ENCODE results near the gene MTLN. TPM values are rescaled to one million over a fixed set of nuclear protein-coding genes. Genes with fewer than 3 reads are reported as not detected.
A peak's percentile ranks its signal among the peaks of the same experiment; 100 is the strongest.
"Not testable (repeated sequence)": the region's sequence is repeated elsewhere in the genome, so short reads cannot be mapped to it uniquely, and the experiment has no call there.

The MTLN gene
- total RNA-seq, 1 donor from 2014 or later: 12.6 TPM

DNA sequence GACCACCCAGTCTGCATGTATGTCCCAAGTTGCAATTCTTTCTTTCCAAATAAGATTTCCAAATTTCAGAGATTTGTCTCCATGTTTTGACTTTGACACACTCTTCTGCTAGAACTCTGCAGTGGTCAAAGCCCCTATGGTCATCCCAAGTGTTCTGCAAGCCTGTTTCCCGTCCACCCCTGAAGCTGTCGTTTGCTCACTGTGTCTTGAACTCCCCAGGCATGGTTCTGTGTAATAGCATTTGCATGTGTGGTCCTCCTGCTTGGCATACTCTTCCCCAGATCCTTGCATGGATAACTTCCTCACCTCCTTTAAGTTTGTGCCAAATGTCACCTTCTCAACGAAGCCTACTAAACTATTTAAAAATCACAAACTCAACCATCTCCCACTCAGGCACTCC, 3.9 kb upstream of the MTLN start:
- Mint-ChIP-seq H3K36me3 (ENCODE audit: unreplicated experiment) (no peaks in the 10 kb centered on the region), H3K9me3 (ENCODE audit: unreplicated experiment) (peaks cover 5% of the 10 kb centered on the region), H3K4me1 (ENCODE audit: unreplicated experiment) (peaks cover 5% of the 10 kb centered on the region), H3K4me3 (ENCODE audit: unreplicated experiment) (no peak overlapping the region), H3K27ac (ENCODE audit: unreplicated experiment) (no peak overlapping the region), H3K27me3 (ENCODE audit: unreplicated experiment) (peaks cover 68% of the 10 kb centered on the region)
- no peak for DNase-seq (ENCODE audit: extremely low spot score, unreplicated experiment)
- TF ChIP-seq, protein P1, sequence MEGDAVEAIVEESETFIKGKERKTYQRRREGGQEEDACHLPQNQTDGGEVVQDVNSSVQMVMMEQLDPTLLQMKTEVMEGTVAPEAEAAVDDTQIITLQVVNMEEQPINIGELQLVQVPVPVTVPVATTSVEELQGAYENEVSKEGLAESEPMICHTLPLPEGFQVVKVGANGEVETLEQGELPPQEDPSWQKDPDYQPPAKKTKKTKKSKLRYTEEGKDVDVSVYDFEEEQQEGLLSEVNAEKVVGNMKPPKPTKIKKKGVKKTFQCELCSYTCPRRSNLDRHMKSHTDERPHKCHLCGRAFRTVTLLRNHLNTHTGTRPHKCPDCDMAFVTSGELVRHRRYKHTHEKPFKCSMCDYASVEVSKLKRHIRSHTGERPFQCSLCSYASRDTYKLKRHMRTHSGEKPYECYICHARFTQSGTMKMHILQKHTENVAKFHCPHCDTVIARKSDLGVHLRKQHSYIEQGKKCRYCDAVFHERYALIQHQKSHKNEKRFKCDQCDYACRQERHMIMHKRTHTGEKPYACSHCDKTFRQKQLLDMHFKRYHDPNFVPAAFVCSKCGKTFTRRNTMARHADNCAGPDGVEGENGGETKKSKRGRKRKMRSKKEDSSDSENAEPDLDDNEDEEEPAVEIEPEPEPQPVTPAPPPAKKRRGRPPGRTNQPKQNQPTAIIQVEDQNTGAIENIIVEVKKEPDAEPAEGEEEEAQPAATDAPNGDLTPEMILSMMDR (IDR thresholded peaks at IDR 0.05): no peak

DNA sequence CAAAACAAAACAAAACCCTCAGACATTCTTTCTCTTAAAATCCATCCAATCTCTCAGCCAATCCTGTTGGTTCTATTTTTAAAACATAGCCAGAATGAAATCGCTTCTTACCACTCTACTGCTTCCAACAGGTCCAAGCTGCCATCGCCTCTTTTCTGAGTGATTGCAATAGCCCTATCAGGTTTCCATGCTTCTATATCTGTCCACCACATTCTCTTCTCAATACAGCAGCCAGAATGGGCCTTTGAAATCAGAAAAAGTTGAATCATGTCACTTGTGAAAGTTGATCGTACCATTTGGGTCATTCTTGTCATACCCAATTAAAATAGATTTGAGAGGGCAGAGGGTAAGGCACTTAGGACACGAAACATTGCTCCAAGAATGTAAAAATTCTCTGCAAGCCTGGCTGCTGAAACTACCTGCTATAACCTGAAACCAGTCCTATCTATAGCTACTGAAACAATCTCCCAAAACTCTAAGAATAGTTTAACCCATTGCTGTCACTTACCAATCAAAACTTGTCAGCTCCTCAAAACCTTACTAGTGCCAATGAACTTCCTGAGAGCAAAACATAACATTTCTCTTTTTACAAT, 3.3 kb upstream of the MTLN start:
- no peak for DNase-seq (ENCODE audit: extremely low spot score, unreplicated experiment)
- H3K4me3 Mint-ChIP-seq (ENCODE audit: unreplicated experiment): no peak overlapping the region
- H3K27ac Mint-ChIP-seq (ENCODE audit: unreplicated experiment): no peak overlapping the region
- H3K27me3 Mint-ChIP-seq (ENCODE audit: unreplicated experiment): peaks cover 63% of the 10 kb centered on the region
- H3K9me3 Mint-ChIP-seq (ENCODE audit: unreplicated experiment): peaks cover 5% of the 10 kb centered on the region
- TF ChIP-seq, protein P1 (IDR thresholded peaks at IDR 0.05): no peak
- peaks cover 5% of the 10 kb centered on the region for H3K4me1 Mint-ChIP-seq (ENCODE audit: unreplicated experiment)
- H3K36me3 Mint-ChIP-seq (ENCODE audit: unreplicated experiment): no peaks in the 10 kb centered on the region

DNA sequence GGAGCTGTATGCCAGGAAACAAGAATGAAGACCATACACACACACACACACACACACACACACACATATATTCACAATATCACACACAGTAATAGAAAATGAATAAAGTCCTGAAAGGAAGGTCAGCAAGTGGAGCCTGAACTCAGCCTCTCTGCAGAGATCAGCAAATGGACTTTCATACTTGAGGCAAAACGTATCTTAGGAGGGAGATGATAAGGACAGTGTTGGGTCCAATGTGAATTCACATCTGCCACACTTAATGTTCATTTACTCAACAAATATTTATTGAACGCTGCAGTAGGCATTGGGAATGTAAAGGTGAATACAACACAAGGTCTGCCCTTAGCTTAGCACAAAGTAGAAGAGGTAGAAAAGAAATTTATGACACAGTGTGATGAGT, 2.7 kb upstream of the MTLN start:
- Mint-ChIP-seq H3K36me3 (ENCODE audit: unreplicated experiment) (no peaks in the 10 kb centered on the region), H3K9me3 (ENCODE audit: unreplicated experiment) (peaks cover 5% of the 10 kb centered on the region), H3K4me1 (ENCODE audit: unreplicated experiment) (peaks cover 5% of the 10 kb centered on the region), H3K27ac (ENCODE audit: unreplicated experiment) (no peak overlapping the region), H3K4me3 (ENCODE audit: unreplicated experiment) (no peak overlapping the region), H3K27me3 (ENCODE audit: unreplicated experiment) (peaks cover 58% of the 10 kb centered on the region)
- DNase-seq (ENCODE audit: extremely low spot score, unreplicated experiment): no peak
- TF ChIP-seq, protein P1 (IDR thresholded peaks at IDR 0.05): no peak

DNA sequence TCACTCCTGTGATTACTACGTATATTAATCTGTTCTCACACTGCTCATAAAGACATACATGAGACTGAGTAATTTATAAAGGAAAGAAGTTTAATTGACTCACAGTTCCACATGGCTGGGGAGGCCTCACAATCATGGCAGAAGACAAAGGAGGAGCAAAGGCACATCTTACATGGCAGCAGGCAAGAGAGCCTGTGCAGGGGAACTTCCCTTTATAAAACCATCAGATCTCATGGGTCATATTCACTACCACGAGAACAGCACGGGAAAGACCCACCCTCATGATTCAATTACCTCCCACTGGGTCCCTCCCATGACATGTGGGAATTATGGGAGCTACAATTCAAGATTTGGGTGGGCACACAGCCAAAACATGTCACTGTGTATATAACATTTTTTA, 1.2 kb upstream of the MTLN start:
- not testable (repeated sequence) for H3K27ac Mint-ChIP-seq (ENCODE audit: unreplicated experiment); H3K4me3 Mint-ChIP-seq (ENCODE audit: unreplicated experiment); H3K9me3 Mint-ChIP-seq (ENCODE audit: unreplicated experiment); DNase-seq (ENCODE audit: extremely low spot score, unreplicated experiment); H3K4me1 Mint-ChIP-seq (ENCODE audit: unreplicated experiment); H3K36me3 Mint-ChIP-seq (ENCODE audit: unreplicated experiment)
- peaks cover 47% of the 10 kb centered on the region for H3K27me3 Mint-ChIP-seq (ENCODE audit: unreplicated experiment)

DNA sequence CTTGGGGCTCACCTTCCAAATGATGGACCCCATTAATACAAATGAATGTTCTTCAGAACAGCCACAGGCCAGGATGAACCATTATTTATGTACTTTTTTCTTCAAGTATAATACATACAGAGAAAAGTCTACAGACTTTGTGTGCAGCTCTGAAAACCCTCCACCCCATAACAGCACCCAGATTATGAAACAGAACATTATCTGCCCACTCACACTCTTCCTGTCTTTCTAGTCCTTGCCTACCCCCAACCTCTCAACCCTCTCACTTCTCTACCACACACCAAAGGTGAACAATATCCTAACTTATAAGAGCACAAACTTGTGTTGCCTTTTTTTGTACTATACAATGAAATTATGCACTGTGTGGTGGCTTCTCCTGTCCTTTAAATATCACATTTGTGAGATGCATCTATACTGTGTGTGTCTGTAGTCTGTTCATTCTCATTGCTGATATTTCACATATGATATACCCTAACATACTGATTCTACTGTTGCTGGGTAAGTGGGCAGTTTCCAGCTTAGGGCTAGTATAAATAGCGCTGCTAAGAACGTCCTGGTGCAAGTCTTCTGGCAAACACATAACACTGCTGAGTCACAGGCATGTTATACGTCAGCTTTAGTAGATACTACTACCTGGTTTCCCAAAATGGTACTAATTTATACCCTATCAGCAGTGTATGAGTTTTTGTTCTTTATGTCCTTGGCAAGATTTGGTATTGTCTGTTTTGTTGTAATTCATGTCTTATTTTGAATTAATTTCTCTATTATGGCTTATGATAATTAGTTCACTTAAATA, 6.5 kb downstream of the MTLN start:
- no peak for DNase-seq (ENCODE audit: extremely low spot score, unreplicated experiment)
- Mint-ChIP-seq H3K4me1 (ENCODE audit: unreplicated experiment) (peaks cover 9% of the 10 kb centered on the region), H3K27ac (ENCODE audit: unreplicated experiment) (no peak overlapping the region), H3K36me3 (ENCODE audit: unreplicated experiment) (no peaks in the 10 kb centered on the region), H3K4me3 (ENCODE audit: unreplicated experiment) (peak overlapping the region; percentile 89), H3K9me3 (ENCODE audit: unreplicated experiment) (no peaks in the 10 kb centered on the region), H3K27me3 (ENCODE audit: unreplicated experiment) (peaks cover 7% of the 10 kb centered on the region)
- TF ChIP-seq, protein P1 (IDR thresholded peaks at IDR 0.05): no peak

All from osteocyte (in vitro differentiated cells).